Astrocyte (in vitro differentiated cells and primary cell): Measurements from ENCODE around the gene S100P. TPM values are rescaled to one million over a fixed set of nuclear protein-coding genes. Genes with fewer than 3 reads are reported as not detected.
A peak's percentile ranks its signal among the peaks of the same experiment; 100 is the strongest.
"Not testable (repeated sequence)": the region's sequence is repeated elsewhere in the genome, so short reads cannot be mapped to it uniquely, and the experiment has no call there.

Experiments
- DNase-seq: peaks from one replicate; pipeline ENCODE4 v3.0.0-alpha.2; 2010; ENCODE audit warnings: low read depth
- FAIRE-seq: peaks from 2 replicates; lab custom pipeline; 2011; peaks lifted over from hg19 to GRCh38; lab: Jason Lieb, UNC
- H2AFZ ChIP-seq: 2 replicates; pipeline ENCODE4 v1.6.0; 2012; ENCODE audit warnings: low read depth, low read length, inconsistent platforms
- H3K27ac ChIP-seq: 2 replicates; pipeline ENCODE4 v1.5.1; 2011; ENCODE audit warnings: low read depth, low read length, inconsistent platforms
- H3K27me3 ChIP-seq: 2 replicates; pipeline ENCODE4 v1.6.0; 2011; ENCODE audit warnings: low read length, inconsistent platforms; ENCODE audit not compliant: insufficient read depth
- H3K36me3 ChIP-seq: 2 replicates; pipeline ENCODE4 v1.5.1; 2011; ENCODE audit warnings: low read length, inconsistent platforms; ENCODE audit not compliant: insufficient read depth
- H3K4me1 ChIP-seq: 2 replicates; pipeline ENCODE4 v1.5.1; 2011; ENCODE audit warnings: low read length, inconsistent platforms; ENCODE audit not compliant: insufficient read depth
- H3K4me2 ChIP-seq: 2 replicates; pipeline ENCODE4 v1.6.0; 2012; ENCODE audit warnings: low read length, inconsistent platforms
- H3K4me3 ChIP-seq: 2 replicates; pipeline ENCODE4 v1.5.1; 2011; ENCODE audit warnings: low read depth, mild to moderate bottlenecking, low read length, inconsistent platforms; ENCODE audit not compliant: insufficient read depth
- H3K79me2 ChIP-seq: 2 replicates; pipeline ENCODE4 v1.6.0; 2012; ENCODE audit warnings: mild to moderate bottlenecking, low read length, inconsistent platforms; ENCODE audit not compliant: insufficient read depth
- H3K9ac ChIP-seq: 2 replicates; pipeline ENCODE4 v1.6.0; 2012; ENCODE audit warnings: mild to moderate bottlenecking, low read length, inconsistent platforms
- H3K9me3 ChIP-seq: 2 replicates; pipeline ENCODE4 v1.5.1; 2012; ENCODE audit warnings: low read depth, mild to moderate bottlenecking, low read length, inconsistent platforms; ENCODE audit not compliant: insufficient read depth
- H4K20me1 ChIP-seq: 2 replicates; pipeline ENCODE4 v1.6.0; 2012; ENCODE audit warnings: low read length, inconsistent platforms; ENCODE audit not compliant: insufficient read depth
- H3K27ac Mint-ChIP-seq: one replicate; pipeline ENCODE4 v1.8.0; 2021; ENCODE audit warnings: mild to moderate bottlenecking, mixed read lengths; ENCODE audit not compliant: unreplicated experiment
- H3K27me3 Mint-ChIP-seq: one replicate; pipeline ENCODE4 v1.8.0; 2021; ENCODE audit warnings: low read depth, mixed read lengths; ENCODE audit not compliant: unreplicated experiment
- H3K36me3 Mint-ChIP-seq: one replicate; pipeline ENCODE4 v1.8.0; 2021; ENCODE audit warnings: low read depth, mixed read lengths; ENCODE audit not compliant: unreplicated experiment
- H3K4me1 Mint-ChIP-seq: one replicate; pipeline ENCODE4 v1.8.0; 2021; ENCODE audit warnings: low read depth, mixed read lengths; ENCODE audit not compliant: unreplicated experiment
- H3K4me3 Mint-ChIP-seq: one replicate; pipeline ENCODE4 v1.8.0; 2021; ENCODE audit warnings: mild to moderate bottlenecking, moderate library complexity, mixed read lengths; ENCODE audit not compliant: unreplicated experiment
- H3K9me3 Mint-ChIP-seq: one replicate; pipeline ENCODE4 v1.8.0; 2021; ENCODE audit warnings: mild to moderate bottlenecking, mixed read lengths; ENCODE audit not compliant: unreplicated experiment
- CTCF ChIP-seq: IDR thresholded peaks from 2 replicates; pipeline ENCODE4 v1.5.1; 2011; ENCODE audit warnings: low read depth, mild to moderate bottlenecking, inconsistent platforms, low read length, moderate library complexity; ENCODE audit not compliant: insufficient read depth
- EZH2 ChIP-seq: IDR thresholded peaks from 2 replicates; pipeline ENCODE4 v1.6.1; 2012; ENCODE audit warnings: mild to moderate bottlenecking, low read length, inconsistent platforms; ENCODE audit not compliant: insufficient read depth
- total RNA-seq: library from RNA; stranded (reverse); gene quantifications from 2 replicates; pipeline ENCODE4 v1.2.1, GENCODE V29; 2021

The S100P gene
- total RNA-seq, 1 donor from 2014 or later: not detected

- Mint-ChIP-seq H3K36me3 (peaks cover 9% of the 10 kb centered on the region), H3K9me3 (peaks cover 2% of the 10 kb centered on the region), H3K27ac (no peak overlapping the region), H3K27me3 (no peaks in the 10 kb centered on the region), H3K4me1 (peaks cover 17% of the 10 kb centered on the region), H3K4me3 (no peak overlapping the region)
- Histone ChIP-seq H3K4me1 (peaks cover 31% of the 10 kb centered on the region), H3K9me3 (no peaks in the 10 kb centered on the region), H3K4me2 (no peak overlapping the region), H3K4me3 (no peak overlapping the region), H3K9ac (no peak overlapping the region), H2AFZ (no peak overlapping the region), H3K27ac (no peak overlapping the region), H3K27me3 (no peaks in the 10 kb centered on the region), H3K36me3 (no peaks in the 10 kb centered on the region), H4K20me1 (peaks cover 22% of the 10 kb centered on the region), H3K79me2 (peaks cover 23% of the 10 kb centered on the region)
- FAIRE-seq (no peak), DNase-seq (no peak)
- no peak for TF ChIP-seq CTCF
- TF ChIP-seq EZH2: no peak
These were observed 22.0 kb upstream of the S100P start for GRCh38 chr4:6671648-6672047.

GRCh38 chr4:6672131-6672530 is 21.5 kb upstream of the S100P start:
- H3K36me3 Mint-ChIP-seq: peaks cover 9% of the 10 kb centered on the region
- H3K27ac Mint-ChIP-seq: no peak overlapping the region
- peaks cover 31% of the 10 kb centered on the region for H3K4me1 ChIP-seq
- H3K27me3 ChIP-seq: no peaks in the 10 kb centered on the region
- peaks cover 27% of the 10 kb centered on the region for H4K20me1 ChIP-seq
- no peaks in the 10 kb centered on the region for H3K36me3 ChIP-seq
- H3K9me3 Mint-ChIP-seq: peaks cover 2% of the 10 kb centered on the region
- peaks cover 19% of the 10 kb centered on the region for H3K4me1 Mint-ChIP-seq
- no peaks in the 10 kb centered on the region for H3K9me3 ChIP-seq
- H3K4me2 ChIP-seq: no peak overlapping the region
- no peak overlapping the region for H3K27ac ChIP-seq
- no peak for FAIRE-seq
- H3K4me3 Mint-ChIP-seq: no peak overlapping the region
- H3K4me3 ChIP-seq: no peak overlapping the region
- TF ChIP-seq EZH2 (no peak), CTCF (no peak)
- H3K27me3 Mint-ChIP-seq: no peaks in the 10 kb centered on the region
- DNase-seq: no peak
- H2AFZ ChIP-seq: no peak overlapping the region
- peaks cover 28% of the 10 kb centered on the region for H3K79me2 ChIP-seq
- no peak overlapping the region for H3K9ac ChIP-seq

GRCh38 chr4:6672541-6673190 is 21.0 kb upstream of the S100P start:
- Histone ChIP-seq H3K4me1 (peaks cover 31% of the 10 kb centered on the region), H3K79me2 (peaks cover 31% of the 10 kb centered on the region), H4K20me1 (peaks cover 30% of the 10 kb centered on the region)
- not testable (repeated sequence) for H3K4me2 ChIP-seq, H3K27ac ChIP-seq, H3K27me3 ChIP-seq, DNase-seq, H2AFZ ChIP-seq, H3K27me3 Mint-ChIP-seq, H3K9me3 ChIP-seq, FAIRE-seq, H3K4me3 ChIP-seq, H3K4me3 Mint-ChIP-seq, H3K9ac ChIP-seq, H3K27ac Mint-ChIP-seq, H3K9me3 Mint-ChIP-seq, H3K36me3 ChIP-seq
- H3K36me3 Mint-ChIP-seq: peaks cover 12% of the 10 kb centered on the region
- H3K4me1 Mint-ChIP-seq: peaks cover 21% of the 10 kb centered on the region

- not testable (repeated sequence) for FAIRE-seq, H3K9me3 Mint-ChIP-seq, H3K27me3 Mint-ChIP-seq, H3K27me3 ChIP-seq, H3K27ac ChIP-seq, H3K9me3 ChIP-seq, H3K36me3 ChIP-seq, DNase-seq
- Mint-ChIP-seq H3K27ac (peak overlapping the region; percentile 81), H3K4me1 (peaks cover 22% of the 10 kb centered on the region), H3K4me3 (peak overlapping the region; percentile 91), H3K36me3 (peaks cover 15% of the 10 kb centered on the region)
- H3K79me2 ChIP-seq: peaks cover 31% of the 10 kb centered on the region
- peak overlapping the region; percentile 75 for H3K9ac ChIP-seq
- peaks cover 31% of the 10 kb centered on the region for H3K4me1 ChIP-seq
- peak overlapping the region; percentile 97 for H3K4me2 ChIP-seq
- H2AFZ ChIP-seq: peak overlapping the region; percentile 96
- peaks cover 31% of the 10 kb centered on the region for H4K20me1 ChIP-seq
- H3K4me3 ChIP-seq: peak overlapping the region; percentile 78
These were observed 20.5 kb upstream of the S100P start for GRCh38 chr4:6673191-6673659.
